HG03060 (cell line): ENCODE measurements around the gene KATNB1.
"Not testable (repeated sequence)": the region's sequence is repeated elsewhere in the genome, so short reads cannot be mapped to it uniquely, and the experiment has no call there.

ENCODE experiments used
- ATAC-seq: cut with Tn5 transposase; IDR thresholded peaks from one replicate; pipeline ENCODE4 v1.9.1; 2021; ENCODE audit warnings: low read depth, moderate number of reproducible peaks; ENCODE audit not compliant: unreplicated experiment

Gene KATNB1

DNA sequence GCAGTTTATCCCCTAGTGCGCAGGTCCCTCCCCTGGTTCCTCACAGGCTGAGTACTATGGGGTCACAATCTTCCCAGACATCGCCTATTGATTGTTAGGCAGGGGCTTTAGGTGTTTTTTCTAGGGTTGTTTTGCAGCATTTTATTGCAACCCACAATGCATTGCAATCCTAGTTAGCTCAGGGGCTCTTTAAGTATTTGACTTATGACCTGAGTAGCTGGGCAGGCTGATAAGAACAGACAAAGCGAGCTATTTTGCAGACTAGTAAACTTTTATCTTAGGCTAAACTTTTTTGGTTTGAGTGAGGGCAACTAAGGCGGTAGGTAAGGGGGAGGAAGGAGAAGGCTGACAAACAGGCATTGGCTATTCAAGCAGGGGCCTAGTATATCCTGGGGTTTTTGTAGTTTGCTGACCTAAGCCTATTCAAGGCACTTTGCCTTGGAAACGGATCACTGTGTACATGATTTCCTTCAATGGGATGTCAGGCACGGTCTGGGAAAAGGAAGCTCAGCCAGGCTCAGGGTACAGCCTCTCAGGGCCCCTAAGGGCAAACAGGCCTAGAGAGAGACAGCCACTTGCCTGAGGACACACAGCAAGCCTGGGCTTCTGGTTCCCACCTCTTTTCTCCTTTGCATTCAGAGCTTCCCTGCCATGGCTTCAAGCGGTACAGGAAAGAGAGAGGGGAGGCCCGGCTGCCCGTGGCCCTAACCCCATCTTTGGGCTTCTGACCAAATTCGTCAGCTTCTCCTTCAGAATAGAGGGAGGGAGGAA lies 34.6 kb upstream of the KATNB1 start:
- no peak for ATAC-seq

DNA sequence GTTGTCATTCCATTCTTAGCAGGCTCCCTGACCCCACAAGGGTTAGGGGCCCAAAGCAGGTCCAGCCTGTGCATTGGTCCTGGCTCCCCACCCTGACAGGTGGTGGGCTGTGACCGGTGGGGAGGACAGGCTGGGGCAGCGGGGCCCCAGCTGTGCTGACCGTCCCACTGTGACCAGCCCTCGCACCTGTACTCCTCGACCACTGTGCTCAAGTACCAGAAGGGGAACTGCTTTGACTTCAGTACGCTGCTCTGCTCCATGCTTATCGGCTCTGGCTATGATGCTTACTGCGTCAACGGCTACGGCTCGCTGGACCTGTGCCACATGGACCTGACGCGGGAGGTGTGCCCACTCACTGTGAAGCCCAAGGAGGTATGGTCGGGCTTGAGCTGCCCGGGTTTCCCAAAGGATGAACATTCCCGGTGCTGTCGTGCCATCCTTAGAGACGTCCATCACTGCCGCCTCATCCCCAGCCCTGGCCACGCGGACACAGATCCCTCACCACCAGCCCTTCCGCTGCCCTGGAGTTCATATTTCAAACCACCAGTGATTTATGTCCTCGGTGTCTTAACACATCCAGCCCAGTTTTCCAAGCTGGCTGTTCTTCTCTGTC lies 33.7 kb upstream of the KATNB1 start:
- no peak for ATAC-seq

DNA sequence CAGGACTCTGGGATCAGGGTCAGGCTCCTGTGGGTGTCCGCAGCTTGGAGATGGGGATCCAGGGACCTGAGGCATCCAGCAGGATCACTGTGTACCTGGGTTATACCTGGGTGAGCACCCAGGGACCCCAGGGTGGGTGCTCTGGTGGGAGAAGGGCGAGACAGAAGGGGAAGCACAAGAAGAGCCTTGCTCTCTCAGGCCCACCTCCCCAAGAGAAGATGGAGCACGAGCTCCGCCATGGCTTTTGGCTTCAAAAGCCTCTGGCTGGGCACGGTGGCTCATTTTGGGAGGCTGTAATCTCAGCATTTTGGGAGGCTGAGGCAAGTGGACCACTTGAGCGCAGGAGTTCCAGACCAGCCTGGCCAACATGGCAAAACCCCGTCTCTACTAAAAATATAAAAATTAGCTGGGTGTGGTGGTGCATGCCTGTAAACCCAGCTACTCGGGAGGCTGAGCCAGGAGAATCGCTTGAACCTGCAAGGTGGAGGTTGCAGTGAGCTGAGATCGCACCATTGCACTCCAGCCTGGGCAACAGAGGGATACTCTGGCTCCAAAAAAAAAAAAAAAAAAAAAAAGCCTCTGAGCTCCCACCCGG lies 32.1 kb upstream of the KATNB1 start:
- ATAC-seq, result no peak

DNA sequence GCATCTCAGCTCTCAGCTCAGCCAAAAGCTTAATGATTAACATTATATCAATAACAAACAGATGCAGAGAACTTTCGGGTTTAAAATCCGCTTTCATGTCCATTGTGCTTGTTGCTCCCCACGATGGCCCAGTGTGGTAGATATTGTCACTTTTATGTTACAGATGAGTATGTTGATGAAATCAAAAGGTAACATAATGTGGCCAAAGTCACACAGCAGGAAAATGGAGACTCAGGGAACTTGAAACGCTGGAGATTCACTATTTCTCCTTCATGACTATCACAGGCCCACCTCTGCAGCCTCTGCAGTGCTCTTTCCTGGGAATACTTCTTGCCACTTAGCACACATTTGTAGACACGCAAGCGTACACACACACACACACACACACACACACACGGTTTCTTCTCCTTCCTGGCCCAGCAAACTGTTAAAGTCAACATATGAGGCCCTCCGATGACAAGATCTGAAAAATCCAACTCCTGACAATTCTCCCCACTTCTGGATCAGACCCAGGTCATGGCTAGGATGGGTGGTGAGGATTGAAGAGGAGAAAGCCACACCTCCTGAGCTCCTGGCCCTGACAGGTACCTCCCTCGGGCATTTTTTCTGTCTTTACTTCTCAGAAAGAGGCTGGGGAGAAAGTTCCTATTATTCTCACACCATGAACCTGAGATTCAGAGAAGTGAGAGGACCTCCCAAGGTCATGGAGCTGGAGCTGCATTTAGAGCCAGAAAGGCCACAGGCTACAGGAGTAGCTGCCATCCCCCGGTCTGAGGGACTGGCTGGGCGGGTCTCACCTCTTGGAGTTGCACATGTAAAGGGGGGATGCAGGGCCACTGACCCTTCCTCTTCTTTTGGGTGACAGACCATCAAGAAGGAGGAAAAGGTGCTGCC lies 31.3 kb upstream of the KATNB1 start:
- ATAC-seq, result no peak

DNA sequence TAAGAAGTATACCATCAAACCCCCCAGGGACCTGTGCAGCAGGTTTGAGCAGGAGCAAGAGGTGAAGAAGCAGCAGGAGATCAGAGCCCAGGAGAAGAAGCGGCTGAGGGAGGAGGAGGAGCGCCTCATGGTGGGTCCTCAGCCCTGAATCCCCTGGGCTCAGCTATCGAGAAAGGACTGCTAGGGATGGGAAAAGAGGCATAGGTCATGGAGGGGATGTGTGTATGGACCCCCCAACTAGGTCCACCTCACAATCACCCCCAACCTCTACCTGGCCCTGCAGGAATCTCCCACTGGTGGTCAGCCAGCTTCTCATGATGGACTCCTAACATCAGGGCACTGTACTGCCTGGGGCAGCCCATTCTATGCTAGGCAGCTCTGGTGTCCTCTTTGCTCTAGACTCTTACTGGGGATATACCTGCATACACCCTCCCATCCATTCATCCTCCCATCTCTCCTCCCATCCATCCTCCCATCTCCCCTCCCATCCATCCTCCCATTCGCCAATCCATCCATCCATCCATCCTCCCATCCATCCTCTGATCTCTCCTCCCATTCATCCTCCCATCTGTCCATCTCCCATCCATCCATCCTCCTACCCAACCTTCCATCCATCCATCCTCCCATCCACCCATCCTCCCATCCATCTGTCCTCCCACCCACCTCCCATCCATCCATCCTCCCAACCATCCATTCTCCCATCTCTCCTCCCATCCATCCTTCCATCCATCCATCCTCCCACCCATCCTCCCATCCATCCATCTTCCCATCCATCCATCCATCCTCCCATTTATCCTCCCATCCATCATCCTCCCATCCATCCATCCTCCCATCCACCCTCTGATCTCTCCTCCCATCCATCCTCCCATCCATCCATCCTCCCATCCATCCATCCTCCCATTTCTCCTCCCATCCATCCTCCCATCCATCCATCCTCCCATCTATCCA lies 30.4 kb upstream of the KATNB1 start:
- no peak for ATAC-seq

DNA sequence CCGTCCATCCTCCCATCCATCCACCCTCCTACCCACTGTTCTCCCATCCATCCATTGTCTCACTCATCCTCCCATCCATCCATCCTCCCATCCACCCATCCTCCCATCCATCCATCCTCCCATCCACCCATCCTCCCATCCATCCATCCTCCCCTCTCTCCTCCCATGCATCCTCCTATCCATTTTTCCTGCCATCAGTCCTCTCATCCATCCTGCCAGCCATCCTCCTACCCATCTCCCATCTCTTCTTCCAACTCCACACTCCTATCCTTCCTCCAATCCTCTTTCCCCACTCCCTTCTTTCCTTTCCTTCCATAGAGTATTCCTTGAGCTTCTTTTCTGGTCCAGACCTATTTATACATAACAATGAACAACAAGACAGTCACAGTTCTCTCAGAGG lies 28.9 kb upstream of the KATNB1 start:
- no peak for ATAC-seq

DNA sequence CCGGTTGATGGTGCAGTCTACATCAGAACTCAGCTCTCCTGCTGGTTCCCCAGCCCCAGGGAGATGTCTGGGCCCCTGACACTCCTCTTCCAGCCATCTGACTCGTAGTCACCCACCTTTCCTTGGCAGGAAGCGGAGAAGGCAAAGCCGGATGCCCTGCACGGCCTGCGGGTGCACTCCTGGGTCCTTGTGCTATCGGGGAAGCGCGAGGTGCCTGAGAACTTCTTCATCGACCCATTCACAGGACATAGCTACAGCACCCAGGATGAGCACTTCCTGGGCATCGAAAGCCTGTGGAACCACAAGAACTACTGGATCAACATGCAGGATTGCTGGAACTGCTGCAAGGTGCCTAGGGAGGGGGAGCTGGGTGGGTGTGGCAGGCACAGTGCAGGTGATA lies 28.2 kb upstream of the KATNB1 start:
- ATAC-seq, result no peak

DNA sequence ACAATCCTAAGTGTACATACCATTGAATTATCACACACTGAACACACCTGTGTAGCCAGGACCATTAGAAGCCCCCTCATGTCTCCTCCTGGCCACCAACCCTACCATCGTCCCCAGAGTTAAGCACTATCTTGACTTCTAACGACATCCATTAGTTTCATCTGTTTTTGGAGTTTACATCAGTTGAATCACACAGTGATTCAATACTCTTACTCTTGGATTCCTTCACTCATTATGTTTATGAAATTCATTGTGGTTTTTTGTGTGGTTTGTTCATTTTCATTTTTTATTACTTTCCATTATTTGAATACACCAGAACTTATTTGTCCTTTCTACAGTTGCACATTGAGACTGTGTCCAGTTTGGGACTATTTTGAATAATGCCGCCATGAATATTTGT lies 27.4 kb upstream of the KATNB1 start:
- ATAC-seq, result no peak

DNA sequence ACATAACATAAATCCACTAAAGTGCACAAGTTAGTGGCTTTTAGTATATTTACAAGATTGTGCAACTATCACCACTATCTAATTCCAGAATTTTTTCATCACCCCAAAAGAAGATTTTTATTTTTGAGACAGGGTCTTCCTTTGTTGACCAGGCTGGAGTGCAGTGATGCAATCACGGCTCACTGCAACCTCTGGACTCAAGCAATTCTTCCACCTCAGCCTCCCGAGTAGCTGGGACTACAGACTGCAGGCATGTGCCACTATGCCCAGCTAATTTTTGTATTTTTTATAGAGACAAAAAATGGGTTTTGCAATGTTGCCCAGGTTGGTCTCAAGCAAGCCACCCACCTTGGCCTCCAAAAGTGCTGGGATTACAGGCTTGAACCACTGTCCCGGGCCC lies 25.9 kb upstream of the KATNB1 start:
- no peak for ATAC-seq

DNA sequence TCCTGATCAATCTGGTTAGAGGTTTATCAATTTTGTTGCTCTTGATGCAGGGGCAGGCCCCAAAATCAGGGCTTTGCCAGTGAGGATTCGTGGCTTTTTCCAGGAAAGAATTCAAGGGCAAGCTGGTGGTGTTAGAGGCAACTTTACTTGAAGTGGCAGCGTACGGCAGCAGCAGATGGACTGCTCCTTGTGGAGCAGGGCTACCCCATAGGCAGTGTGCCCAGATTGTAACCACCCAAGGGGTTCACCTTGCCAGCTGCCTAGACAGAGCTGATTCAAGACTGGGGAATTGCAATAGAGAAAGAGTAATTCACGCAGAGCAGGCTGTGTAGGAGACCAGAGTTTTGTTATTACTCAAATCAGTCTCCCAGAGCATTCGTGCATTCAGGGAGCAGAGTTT lies 24.2 kb upstream of the KATNB1 start:
- ATAC-seq, result no peak

DNA sequence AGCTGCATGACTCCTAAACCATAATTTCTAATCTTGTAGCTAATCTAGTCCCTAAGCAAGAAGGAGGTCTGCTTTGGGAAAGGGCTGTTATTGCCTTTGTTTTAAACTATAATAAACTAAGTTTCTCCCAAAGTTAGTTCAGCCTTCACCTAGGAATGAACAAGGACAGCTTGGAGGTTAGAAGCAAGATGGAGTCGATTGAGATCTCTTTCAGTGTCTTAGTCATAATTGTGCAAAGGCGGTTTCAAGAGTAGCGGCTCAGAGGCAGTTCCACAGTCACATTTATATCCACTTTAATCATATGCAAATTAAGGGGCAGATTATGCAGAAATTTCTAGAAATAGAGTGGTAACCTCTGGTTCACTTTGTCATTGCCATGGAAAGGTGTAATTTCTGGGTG lies 23.6 kb upstream of the KATNB1 start:
- ATAC-seq, result no peak

DNA sequence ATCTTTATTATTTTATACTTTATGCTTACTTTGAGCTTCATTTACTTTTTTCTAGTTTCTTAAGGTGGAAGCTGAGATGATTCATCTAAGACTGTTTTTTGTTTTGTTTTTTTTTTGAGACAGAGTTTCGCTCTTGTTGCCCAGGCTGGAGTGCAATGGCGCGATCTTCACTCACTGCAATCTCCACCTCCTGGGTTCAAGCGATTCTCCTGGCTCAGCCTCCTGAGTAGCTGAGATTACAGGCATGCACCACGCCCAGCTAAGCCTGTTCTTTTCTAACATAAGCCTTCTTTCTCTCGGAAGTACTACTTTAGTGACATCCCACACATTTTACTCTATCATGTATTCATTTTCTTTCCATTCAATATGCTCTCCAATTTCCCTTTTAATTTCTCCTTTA lies 23.0 kb upstream of the KATNB1 start:
- ATAC-seq, result not testable (repeated sequence)

DNA sequence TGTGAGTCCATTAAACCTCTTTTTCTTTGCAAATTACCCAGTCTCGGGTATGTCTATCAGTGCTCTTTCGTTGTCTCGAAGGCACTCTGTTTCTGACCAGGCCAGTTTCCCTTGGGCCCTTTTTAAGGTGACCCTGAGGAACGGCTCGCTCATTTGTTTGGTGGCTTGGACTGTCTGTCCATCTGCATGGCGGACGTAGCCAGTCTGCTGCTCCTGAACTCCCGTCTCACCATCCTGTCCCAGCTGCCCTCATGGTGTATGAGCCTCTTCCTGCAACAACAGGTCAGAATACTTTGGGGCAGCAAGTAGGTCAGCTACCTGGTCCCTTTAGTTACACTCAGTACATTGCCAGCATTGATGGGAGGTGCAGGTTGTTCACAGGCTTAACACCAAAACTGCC lies 22.0 kb upstream of the KATNB1 start:
- no peak for ATAC-seq

DNA sequence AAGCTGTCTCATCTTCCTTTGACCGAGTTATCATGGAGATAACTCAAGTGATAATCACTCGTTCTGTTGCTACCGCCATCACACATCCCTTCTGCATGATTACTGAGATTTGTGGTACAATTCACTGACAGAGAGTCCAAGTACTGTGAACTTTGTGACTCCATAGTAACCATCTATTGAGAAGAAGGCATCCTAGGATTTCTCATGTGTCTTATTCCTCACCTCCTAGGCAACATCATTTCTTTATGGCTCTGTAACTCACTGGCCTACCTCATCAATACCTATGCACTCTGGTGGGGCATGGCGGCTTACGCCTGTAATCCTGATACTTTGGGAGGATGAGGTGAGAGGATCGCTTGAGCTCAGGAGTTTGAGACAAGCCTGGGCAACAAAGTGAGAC lies 21.5 kb upstream of the KATNB1 start:
- ATAC-seq, result no peak

DNA sequence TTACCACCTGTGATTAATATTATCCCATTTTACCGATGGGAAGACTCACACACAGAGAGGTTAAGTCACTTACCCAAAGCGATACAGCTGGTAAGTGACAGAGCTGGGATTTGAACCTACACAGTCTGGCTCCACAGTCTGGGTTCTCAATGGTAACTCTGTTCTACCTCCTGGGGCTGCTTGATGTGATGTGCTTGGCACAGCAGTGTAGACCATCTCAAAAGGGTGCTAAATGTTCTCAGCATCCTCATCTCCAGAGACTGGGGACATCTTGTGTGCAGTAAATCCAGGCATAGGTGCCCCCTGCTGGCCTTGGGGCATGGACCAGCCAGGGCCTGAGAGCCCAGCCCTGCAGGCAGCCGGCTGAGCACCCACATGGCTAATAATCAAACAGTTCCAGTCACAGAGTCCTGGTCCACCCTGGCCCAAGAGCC lies 15.4 kb upstream of the KATNB1 start:
- no peak for ATAC-seq

DNA sequence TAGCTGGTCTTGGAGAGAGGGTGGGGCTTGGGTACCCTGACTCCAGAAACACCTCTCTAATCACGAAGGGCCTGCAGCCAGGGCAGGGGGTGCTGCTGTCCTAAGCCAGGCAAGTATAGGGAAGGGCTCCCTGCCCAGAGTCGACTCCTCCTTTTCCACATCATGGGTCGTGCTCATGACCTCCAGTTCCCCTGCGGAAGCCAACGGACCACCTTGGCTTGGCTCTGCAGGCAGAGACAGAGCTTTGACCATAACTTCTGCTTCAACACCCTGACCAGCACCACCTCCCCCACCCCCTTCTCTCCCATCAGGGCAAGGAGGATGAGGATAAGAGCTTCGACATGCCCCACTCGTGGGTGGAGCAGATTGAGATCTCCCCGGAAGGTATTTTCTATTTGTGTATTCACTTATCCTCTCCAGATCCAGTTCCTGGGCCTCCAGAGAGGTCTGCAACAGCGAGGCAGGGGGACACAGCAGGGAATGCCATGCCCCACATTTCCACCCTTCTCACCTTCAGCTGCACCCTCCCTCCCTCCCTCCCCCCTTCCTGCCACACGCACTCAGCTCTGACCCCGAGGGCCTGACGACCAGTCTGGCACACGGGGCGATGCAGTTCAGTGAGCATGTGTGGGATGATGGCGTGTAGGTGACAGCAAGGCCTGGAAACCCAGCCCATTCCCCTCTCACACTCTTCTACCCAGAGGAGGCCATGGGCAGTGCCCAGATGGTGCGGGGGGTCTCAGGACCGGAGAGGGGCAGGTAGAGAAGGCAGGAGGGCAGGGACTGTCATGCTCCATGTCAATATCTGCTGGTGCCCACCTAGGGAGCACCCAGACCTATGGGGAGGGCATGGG lies 14.0 kb upstream of the KATNB1 start:
- ATAC-seq, result no peak

DNA sequence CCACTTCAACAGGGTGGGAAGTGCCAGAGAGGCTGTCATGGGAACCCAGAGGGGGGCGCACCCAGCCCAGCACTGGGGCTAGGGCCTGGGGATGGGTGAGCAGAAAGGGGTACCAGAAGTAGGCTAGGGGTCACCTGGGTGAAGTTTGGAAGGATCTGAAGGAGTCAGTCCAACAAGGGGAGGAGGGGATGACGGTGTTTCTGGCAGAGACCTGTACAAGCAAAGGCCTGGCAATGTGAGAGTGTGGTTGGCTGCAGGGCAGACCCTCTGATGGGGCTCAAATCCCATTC lies 13.4 kb upstream of the KATNB1 start:
- ATAC-seq, result no peak

DNA sequence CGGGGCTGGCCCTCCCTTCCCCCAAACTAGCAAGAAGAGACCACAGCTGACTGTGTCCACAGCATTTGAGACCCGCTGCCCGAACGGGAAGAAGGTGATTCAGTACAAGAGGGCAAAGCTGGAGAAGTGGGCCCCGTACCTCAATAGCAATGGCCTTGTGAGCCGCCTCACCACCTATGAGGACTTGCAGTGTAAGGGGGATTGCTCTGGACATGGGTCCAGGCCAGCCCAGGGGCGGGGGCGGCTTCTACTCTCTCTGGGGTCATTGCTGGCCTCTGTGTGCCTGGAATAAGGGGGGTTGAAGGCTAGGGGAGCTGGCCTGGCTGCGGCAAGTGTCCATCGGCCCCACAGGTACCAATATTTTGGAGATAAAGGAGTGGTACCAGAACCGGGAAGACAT lies 12.9 kb upstream of the KATNB1 start:
- no peak for ATAC-seq

DNA sequence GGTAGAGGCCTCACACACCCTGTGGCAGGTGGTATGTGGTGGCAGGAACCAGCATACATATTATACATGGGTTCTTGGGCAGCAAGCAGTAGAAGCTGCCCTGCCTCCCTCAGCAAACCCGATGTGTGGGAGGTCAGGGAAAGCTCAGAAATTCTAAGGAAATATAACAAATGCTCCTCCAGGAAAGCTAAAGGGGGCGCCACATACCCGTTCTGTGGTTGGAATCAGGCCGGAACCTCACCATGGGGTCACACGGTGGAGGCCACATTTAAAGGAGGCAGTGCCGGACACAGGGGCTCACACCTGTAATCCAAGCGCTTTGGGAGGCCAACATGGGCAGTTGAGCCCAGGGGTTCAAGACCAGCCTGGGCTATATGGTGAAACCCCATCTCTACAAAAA lies 12.4 kb upstream of the KATNB1 start:
- ATAC-seq, result no peak
